ENCODE data around the gene EPS8.
A peak's percentile ranks its signal among the peaks of the same experiment; 100 is the strongest.
"Not testable (repeated sequence)": the region's sequence is repeated elsewhere in the genome, so short reads cannot be mapped to it uniquely, and the experiment has no call there.

The EPS8 gene

DNA sequence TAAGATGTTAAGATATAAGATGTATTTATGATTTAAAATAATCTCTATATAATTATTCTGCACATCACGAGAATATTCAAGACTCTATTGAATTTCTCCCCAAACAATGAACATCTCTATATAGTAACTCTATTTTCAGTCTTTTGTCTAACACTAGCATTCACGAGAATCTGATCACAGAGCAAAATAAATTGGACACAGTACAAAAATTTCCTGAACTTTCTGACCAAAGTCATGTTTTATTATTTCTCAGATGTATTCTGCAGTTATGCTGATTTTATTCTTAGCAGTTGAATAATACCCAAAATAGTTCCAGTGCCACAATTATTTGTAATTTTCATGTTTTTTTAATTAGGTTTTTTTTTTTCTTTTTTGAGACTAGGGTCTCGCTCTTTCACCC lies 19.6 kb downstream of the EPS8 start:
- no peak overlapping the region for H3K9ac ChIP-seq (ENCODE audit: low read depth, low read length, poor library complexity, severe bottlenecking)
- no peaks in the 10 kb centered on the region for H3K27me3 ChIP-seq (ENCODE audit: insufficient read depth, low read length, poor library complexity, severe bottlenecking)
- H3K4me3 ChIP-seq (ENCODE audit: low read length, poor library complexity, severe bottlenecking) = no peak overlapping the region
- H3K4me2 ChIP-seq (ENCODE audit: low read depth, low read length, poor library complexity, severe bottlenecking) = no peak overlapping the region
- H3K79me2 ChIP-seq (ENCODE audit: insufficient read depth, low read length) = no peaks in the 10 kb centered on the region
- H3K4me1 ChIP-seq (ENCODE audit: insufficient read depth, low read length, poor library complexity, severe bottlenecking) = no peaks in the 10 kb centered on the region
- H3F3A ChIP-seq (ENCODE audit: low read depth) = no peaks in the 10 kb centered on the region
- no peak overlapping the region for H2AFZ ChIP-seq (ENCODE audit: low read length)
- no peak for TF ChIP-seq EZH2phosphoT487 (IDR thresholded peaks at IDR 0.05; ENCODE audit: borderline replicate concordance)
- TF ChIP-seq, protein P1, sequence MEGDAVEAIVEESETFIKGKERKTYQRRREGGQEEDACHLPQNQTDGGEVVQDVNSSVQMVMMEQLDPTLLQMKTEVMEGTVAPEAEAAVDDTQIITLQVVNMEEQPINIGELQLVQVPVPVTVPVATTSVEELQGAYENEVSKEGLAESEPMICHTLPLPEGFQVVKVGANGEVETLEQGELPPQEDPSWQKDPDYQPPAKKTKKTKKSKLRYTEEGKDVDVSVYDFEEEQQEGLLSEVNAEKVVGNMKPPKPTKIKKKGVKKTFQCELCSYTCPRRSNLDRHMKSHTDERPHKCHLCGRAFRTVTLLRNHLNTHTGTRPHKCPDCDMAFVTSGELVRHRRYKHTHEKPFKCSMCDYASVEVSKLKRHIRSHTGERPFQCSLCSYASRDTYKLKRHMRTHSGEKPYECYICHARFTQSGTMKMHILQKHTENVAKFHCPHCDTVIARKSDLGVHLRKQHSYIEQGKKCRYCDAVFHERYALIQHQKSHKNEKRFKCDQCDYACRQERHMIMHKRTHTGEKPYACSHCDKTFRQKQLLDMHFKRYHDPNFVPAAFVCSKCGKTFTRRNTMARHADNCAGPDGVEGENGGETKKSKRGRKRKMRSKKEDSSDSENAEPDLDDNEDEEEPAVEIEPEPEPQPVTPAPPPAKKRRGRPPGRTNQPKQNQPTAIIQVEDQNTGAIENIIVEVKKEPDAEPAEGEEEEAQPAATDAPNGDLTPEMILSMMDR (conservative IDR thresholded peaks at IDR 0.05; ENCODE audit: low read length) = no peak
- H3K9me3 ChIP-seq (ENCODE audit: insufficient read depth, low read depth, low read length) = no peaks in the 10 kb centered on the region
- H3K9me2 ChIP-seq (replicated peaks; ENCODE audit: low read depth, low read length) = no peaks in the 10 kb centered on the region
- no peaks in the 10 kb centered on the region for H4K20me1 ChIP-seq (ENCODE audit: insufficient read depth, low read length, poor library complexity, severe bottlenecking)
- H3K36me3 ChIP-seq (ENCODE audit: insufficient read depth, low read length) = no peaks in the 10 kb centered on the region

DNA sequence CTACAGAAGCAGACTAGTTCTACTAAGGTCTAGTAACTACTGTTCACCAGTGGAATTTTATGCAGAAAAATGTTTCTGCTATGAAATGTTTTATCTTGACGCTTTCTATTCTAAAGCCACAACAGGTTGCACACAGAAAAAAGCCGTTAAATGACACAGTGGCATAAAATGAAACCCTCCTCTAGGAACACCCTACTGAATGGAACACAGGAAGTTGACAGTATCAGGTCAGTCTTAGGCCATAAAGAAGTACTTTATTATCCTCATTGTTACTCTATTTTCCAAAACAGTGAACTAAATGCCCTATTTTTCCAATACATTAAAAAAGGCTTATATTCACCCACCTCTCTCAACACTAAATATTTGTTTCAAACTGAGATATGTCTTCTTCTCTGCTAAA lies 21.9 kb downstream of the EPS8 start:
- Histone ChIP-seq H3K36me3 (ENCODE audit: insufficient read depth, low read length) (no peaks in the 10 kb centered on the region), H3K9ac (ENCODE audit: low read depth, low read length, poor library complexity, severe bottlenecking) (no peak overlapping the region), H3K4me3 (ENCODE audit: low read length, poor library complexity, severe bottlenecking) (no peak overlapping the region), H3K9me2 (replicated peaks; ENCODE audit: low read depth, low read length) (no peaks in the 10 kb centered on the region), H3K27me3 (ENCODE audit: insufficient read depth, low read length, poor library complexity, severe bottlenecking) (no peaks in the 10 kb centered on the region), H3K4me1 (ENCODE audit: insufficient read depth, low read length, poor library complexity, severe bottlenecking) (no peaks in the 10 kb centered on the region), H3K9me3 (ENCODE audit: insufficient read depth, low read depth, low read length) (no peaks in the 10 kb centered on the region), H3K4me2 (ENCODE audit: low read depth, low read length, poor library complexity, severe bottlenecking) (no peak overlapping the region), H3F3A (ENCODE audit: low read depth) (no peaks in the 10 kb centered on the region), H4K20me1 (ENCODE audit: insufficient read depth, low read length, poor library complexity, severe bottlenecking) (no peaks in the 10 kb centered on the region), H3K79me2 (ENCODE audit: insufficient read depth, low read length) (no peaks in the 10 kb centered on the region), H2AFZ (ENCODE audit: low read length) (peak overlapping the region; percentile 59; the same call in 1 of the 2 replicates)
- no peak for TF ChIP-seq EZH2phosphoT487 (IDR thresholded peaks at IDR 0.05; ENCODE audit: borderline replicate concordance)
- TF ChIP-seq, protein P1 (conservative IDR thresholded peaks at IDR 0.05; ENCODE audit: low read length) = no peak

DNA sequence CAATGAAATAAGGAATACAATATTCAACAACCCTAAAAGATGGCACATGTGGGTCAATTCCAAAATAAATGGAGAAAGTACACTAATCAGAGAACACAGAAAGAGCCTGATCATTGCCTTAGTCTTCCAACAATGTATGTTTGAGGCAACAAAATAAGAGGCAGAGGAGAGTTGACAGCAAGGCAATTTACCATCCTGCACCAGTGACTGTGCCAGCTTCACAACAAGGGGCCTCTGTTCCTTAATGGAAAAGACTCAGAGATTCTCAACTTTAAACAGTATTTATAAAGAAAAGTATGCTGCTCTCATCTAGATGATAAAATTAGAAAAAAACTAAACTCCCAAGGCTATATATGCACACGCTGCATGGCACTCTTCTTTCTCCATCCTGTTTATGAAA lies 25.9 kb downstream of the EPS8 start:
- Histone ChIP-seq H3K27me3 (ENCODE audit: insufficient read depth, low read length, poor library complexity, severe bottlenecking) (no peaks in the 10 kb centered on the region), H2AFZ (ENCODE audit: low read length) (no peak overlapping the region), H3K9me3 (ENCODE audit: insufficient read depth, low read depth, low read length) (no peaks in the 10 kb centered on the region), H4K20me1 (ENCODE audit: insufficient read depth, low read length, poor library complexity, severe bottlenecking) (no peaks in the 10 kb centered on the region), H3K79me2 (ENCODE audit: insufficient read depth, low read length) (no peaks in the 10 kb centered on the region), H3K4me1 (ENCODE audit: insufficient read depth, low read length, poor library complexity, severe bottlenecking) (no peaks in the 10 kb centered on the region), H3K9me2 (replicated peaks; ENCODE audit: low read depth, low read length) (0 out of 2 replicates have a peak, but pooled peaks cover 5% of the 10 kb centered on the region), H3K4me2 (ENCODE audit: low read depth, low read length, poor library complexity, severe bottlenecking) (no peak overlapping the region), H3K36me3 (ENCODE audit: insufficient read depth, low read length) (no peaks in the 10 kb centered on the region), H3K4me3 (ENCODE audit: low read length, poor library complexity, severe bottlenecking) (no peak overlapping the region), H3K9ac (ENCODE audit: low read depth, low read length, poor library complexity, severe bottlenecking) (no peak overlapping the region), H3F3A (ENCODE audit: low read depth) (no peaks in the 10 kb centered on the region)
- no peak for TF ChIP-seq EZH2phosphoT487 (IDR thresholded peaks at IDR 0.05; ENCODE audit: borderline replicate concordance)
- TF ChIP-seq, protein P1 (conservative IDR thresholded peaks at IDR 0.05; ENCODE audit: low read length) = no peak

DNA sequence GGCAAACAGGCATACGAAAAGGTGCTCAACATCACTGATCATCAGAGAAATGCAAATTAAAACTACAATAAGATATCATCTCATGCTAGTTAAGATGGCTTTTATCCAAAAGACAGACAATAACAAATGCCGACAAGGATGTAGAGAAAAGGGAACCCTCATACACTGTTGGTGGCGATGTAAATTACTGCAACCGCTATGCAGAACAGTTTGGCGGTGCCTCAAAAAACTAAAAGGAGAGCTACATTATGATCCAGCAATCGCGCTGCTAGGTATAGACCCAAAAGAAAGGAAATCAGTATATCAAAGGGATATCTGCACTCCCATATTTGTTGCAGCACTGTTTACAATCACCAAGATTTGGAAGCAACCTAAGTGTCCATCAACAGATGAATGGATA lies 27.0 kb downstream of the EPS8 start:
- H3K4me1 ChIP-seq (ENCODE audit: insufficient read depth, low read length, poor library complexity, severe bottlenecking); H3K9me3 ChIP-seq (ENCODE audit: insufficient read depth, low read depth, low read length); H3K4me2 ChIP-seq (ENCODE audit: low read depth, low read length, poor library complexity, severe bottlenecking); H3K9ac ChIP-seq (ENCODE audit: low read depth, low read length, poor library complexity, severe bottlenecking); H3K4me3 ChIP-seq (ENCODE audit: low read length, poor library complexity, severe bottlenecking); H2AFZ ChIP-seq (ENCODE audit: low read length); H3K9me2 ChIP-seq (replicated peaks; ENCODE audit: low read depth, low read length); H3F3A ChIP-seq (ENCODE audit: low read depth); H4K20me1 ChIP-seq (ENCODE audit: insufficient read depth, low read length, poor library complexity, severe bottlenecking); H3K36me3 ChIP-seq (ENCODE audit: insufficient read depth, low read length); H3K27me3 ChIP-seq (ENCODE audit: insufficient read depth, low read length, poor library complexity, severe bottlenecking); H3K79me2 ChIP-seq (ENCODE audit: insufficient read depth, low read length): not testable (repeated sequence)
